ENCODE results near the gene CCDC194. TPM values are rescaled to one million over a fixed set of nuclear protein-coding genes. Genes with fewer than 3 reads are reported as not detected.

The CCDC194 gene
- total and polyA plus RNA-seq, 2 of the 8 experiments (the other 6 are each of a cell fraction or from before 2014, with no cell fraction given): 0.33 TPM; not detected in 1

GRCh38 chr19:17393002-17393401 is 994 bp downstream of the CCDC194 start:
- Histone ChIP-seq H3K4me2 (ENCODE audit: insufficient read depth in 1 of 2, low read depth in 2 of 2, low read length in 2 of 2) (no peak overlapping the region), H3K56ac (replicated peaks; ENCODE audit: insufficient read length, low read depth, low read length) (no peak overlapping the region), H3K23ac (ENCODE audit: insufficient read length) (no peak overlapping the region), H2AK5ac (ENCODE audit: low read depth, low read length) (no peak overlapping the region), H3K4me3 (ENCODE audit: extremely low read depth in 1 of 4, insufficient read depth in 2 of 4, low read depth in 3 of 4, low read length in 4 of 4) (no peak overlapping the region), H2BK15ac (ENCODE audit: low read length) (no peak overlapping the region), H2AFZ (ENCODE audit: low read length) (no peak overlapping the region), H3K4me1 (replicated peaks in 1 of 4; ENCODE audit: control insufficient read depth in 3 of 4, insufficient read depth in 4 of 4, low read length in 3 of 4) (peaks cover 0 to 6% (median 3%) of the 10 kb centered on the region in 4 experiments; a peak in 4 of 7 replicates), H3K9ac (replicated peaks in 1 of 4; ENCODE audit: extremely low read depth in 1 of 4, low read depth in 3 of 4, low read length in 3 of 4) (no peak overlapping the region), H4K8ac (ENCODE audit: extremely low read depth, insufficient read depth, low read length) (no peak overlapping the region), H4K91ac (replicated peaks; ENCODE audit: insufficient read length, low read length) (no peak overlapping the region), H2BK12ac (ENCODE audit: low read depth, low read length) (no peak overlapping the region), H3K27ac (ENCODE audit: low read depth, low read length) (no peak overlapping the region), H3K27me3 (replicated peaks in 1 of 4; ENCODE audit: control insufficient read depth in 3 of 4, extremely low read depth in 1 of 4, insufficient read depth in 3 of 4, low read length in 3 of 4) (peaks cover 0 to 5% (median 0%) of the 10 kb centered on the region in 4 experiments; a peak in 2 of 7 replicates), H3K14ac (ENCODE audit: insufficient read length) (no peak overlapping the region), H3K79me2 (ENCODE audit: control insufficient read depth in 1 of 2, insufficient read depth in 2 of 2, low read length in 2 of 2) (no peaks in the 10 kb centered on the region), H3K9me3 (ENCODE audit: insufficient read depth in 2 of 2, low read depth in 1 of 2, low read length in 1 of 2) (no peaks in the 10 kb centered on the region), H3K79me1 (ENCODE audit: low read depth, low read length) (no peaks in the 10 kb centered on the region), H2BK120ac (replicated peaks; ENCODE audit: low read depth, low read length) (no peak overlapping the region), H4K5ac (ENCODE audit: insufficient read length, low read depth, low read length) (no peak overlapping the region), H3K18ac (ENCODE audit: extremely low read depth, low read length) (no peak overlapping the region), H4K20me1 (replicated peaks in 1 of 2; ENCODE audit: control insufficient read depth in 1 of 2, insufficient read depth in 2 of 2, low read length in 2 of 2) (no peaks in the 10 kb centered on the region), H3K4ac (replicated peaks; ENCODE audit: insufficient read length, low read depth, low read length) (no peak overlapping the region), H3K23me2 (ENCODE audit: low read depth, low read length) (peaks cover 11% of the 10 kb centered on the region), H2BK5ac (ENCODE audit: low read depth, low read length) (no peak overlapping the region), H2BK20ac (ENCODE audit: low read length) (no peak overlapping the region), H3K36me3 (ENCODE audit: control insufficient read depth in 2 of 4, insufficient read depth in 4 of 4, low read length in 3 of 4) (no peaks in the 10 kb centered on the region; a peak in 1 of 8 replicates)
- no peak for FAIRE-seq
- ChIA-PET CTCF (ENCODE audit: partially characterized antibody) (interaction anchor here (0.7 to 13.5 kb wide), 13 partner anchors 14 to 80 kb away, joined by 3 to 153 read pairs (median 5); partner anchors contain the start of gene TMEM221), POLR2A (ENCODE audit: partially characterized antibody) (interaction anchor here (1.0 to 2.9 kb wide), 2 partner anchors 12 to 100 kb away, joined by 3 to 12 read pairs; partner anchors contain the start of gene BST2)
- no peak for DNase-seq (ENCODE audit: low read depth in 1 of 2, low spot score in 2 of 2)
- 79% methylated on average over 2 of the region's 2 CpGs; no CpG with 5 or more reads in 1 of the 2 experiments for WGBS, 2 experiments (ENCODE audit: extremely low coverage in 1 of 2, insufficient coverage in 1 of 2, insufficient read length in 1 of 2, insufficient replicate concordance in 2 of 2, low coverage in 1 of 2, low lambda C conversion rate in 2 of 2, missing lambda C conversion rate in 1 of 2)
- no peak for TF ChIP-seq SAP30 (IDR thresholded peaks at IDR 0.05; ENCODE audit: insufficient read depth, insufficient replicate concordance, low read length)
